Hippocampal formation (tissue), 2 donors: ENCODE results near the gene POU2F1.
"Not testable (repeated sequence)": the region's sequence is repeated elsewhere in the genome, so short reads cannot be mapped to it uniquely, and the experiment has no call there.

Source experiments
- DNase-seq, 2 donors: peaks; one replicate each; lab custom pipeline; 2025; lab: John Stamatoyannopoulos, UW

POU2F1 gene

GRCh38 chr1:167231873-167232450 is 11.3 kb downstream of the POU2F1 start:
- no peak for DNase-seq

GRCh38 chr1:167232801-167233200 is 12.1 kb downstream of the POU2F1 start:
- DNase-seq: no peak

- no peak for DNase-seq
Observed at GRCh38 chr1:167233373-167233772, 12.7 kb downstream of the POU2F1 start.

GRCh38 chr1:167237000-167237399 is 16.3 kb downstream of the POU2F1 start:
- no peak for DNase-seq

GRCh38 chr1:167238713-167239112 is 18.0 kb downstream of the POU2F1 start:
- no peak for DNase-seq

- DNase-seq: no peak
Observed at GRCh38 chr1:167239257-167239656, 18.6 kb downstream of the POU2F1 start.

GRCh38 chr1:167244244-167244643 is 23.6 kb downstream of the POU2F1 start:
- no peak for DNase-seq

GRCh38 chr1:167245168-167245567 is 24.5 kb downstream of the POU2F1 start:
- DNase-seq: not testable (repeated sequence)

GRCh38 chr1:167246971-167247370 is 26.3 kb downstream of the POU2F1 start:
- DNase-seq: no peak

GRCh38 chr1:167247754-167248153 is 27.1 kb downstream of the POU2F1 start:
- no peak for DNase-seq

GRCh38 chr1:167248707-167249642 is 28.3 kb downstream of the POU2F1 start:
- no peak for DNase-seq

- no peak for DNase-seq
Observed at GRCh38 chr1:167249702-167250101, 29.0 kb downstream of the POU2F1 start.

- no peak for DNase-seq
Observed at GRCh38 chr1:167250482-167250881, 29.8 kb downstream of the POU2F1 start.

- DNase-seq: no peak
Observed at GRCh38 chr1:167251472-167251871, 30.8 kb downstream of the POU2F1 start.

- no peak for DNase-seq
Observed at GRCh38 chr1:167252986-167253385, 32.3 kb downstream of the POU2F1 start.

- no peak for DNase-seq
Observed at GRCh38 chr1:167258858-167259257, 38.2 kb downstream of the POU2F1 start.

GRCh38 chr1:167262836-167263235 is 42.1 kb downstream of the POU2F1 start:
- no peak for DNase-seq

- DNase-seq: no peak
Observed at GRCh38 chr1:167263344-167263743, 42.7 kb downstream of the POU2F1 start.

GRCh38 chr1:167263819-167264464 is 43.3 kb downstream of the POU2F1 start:
- no peak for DNase-seq

GRCh38 chr1:167266965-167267364 is 46.3 kb downstream of the POU2F1 start:
- no peak for DNase-seq

GRCh38 chr1:167268347-167268787 is 47.7 kb downstream of the POU2F1 start:
- no peak for DNase-seq

- DNase-seq: peak in 1 of 2 donors; percentile 32
Observed at GRCh38 chr1:167270349-167271092, 49.8 kb downstream of the POU2F1 start.
